Measurements from ENCODE around the gene IGSF21. TPM values are rescaled to one million over a fixed set of nuclear protein-coding genes. Genes with fewer than 3 reads are reported as not detected.
"Not testable (repeated sequence)": the region's sequence is repeated elsewhere in the genome, so short reads cannot be mapped to it uniquely, and the experiment has no call there.

Gene IGSF21
- total and polyA plus RNA-seq, 2 donors (not counting 1 experiment from before 2014, with no cell fraction given): not detected

- CTCF ChIA-PET: no interaction called here
- intact Hi-C loops (cut with micrococcal nuclease): no loop called here
- Histone ChIP-seq H4K20me1 (ENCODE audit: control insufficient read depth, insufficient read depth, low read length, poor library complexity, severe bottlenecking) (no peaks in the 10 kb centered on the region), H3K79me2 (ENCODE audit: control insufficient read depth, insufficient read depth, low read length) (no peaks in the 10 kb centered on the region), H3K4me1 (ENCODE audit: control insufficient read depth in 2 of 2, insufficient read depth in 2 of 2, low read length in 2 of 2) (no peaks in the 10 kb centered on the region), H3K4me3 (ENCODE audit: control extremely low read depth in 1 of 5, extremely low read depth in 1 of 5, insufficient read depth in 1 of 5, low read depth in 2 of 5, low read length in 4 of 5) (no peak overlapping the region), H3K27me3 (replicated peaks in 1 of 4; ENCODE audit: control extremely low read depth in 1 of 4, control insufficient read depth in 3 of 4, insufficient read depth in 4 of 4, low read length in 3 of 4) (no peaks in the 10 kb centered on the region), H3K9me3 (ENCODE audit: control extremely low read depth in 1 of 3, control insufficient read depth in 2 of 3, insufficient read depth in 1 of 3, low read length in 2 of 3) (peaks cover 0 to 23% (median 8%) of the 10 kb centered on the region in 3 donors), H3K4me2 (replicated peaks; ENCODE audit: low read depth, low read length, poor library complexity, severe bottlenecking) (no peak overlapping the region), H3K36me3 (replicated peaks in 1 of 2; ENCODE audit: control extremely low read depth in 1 of 2, control insufficient read depth in 1 of 2, extremely low read depth in 1 of 2, insufficient read depth in 2 of 2, low read length in 1 of 2) (no peaks in the 10 kb centered on the region), H3K9ac (ENCODE audit: low read length) (no peak overlapping the region), H3K27ac (ENCODE audit: low read length in 2 of 2) (no peak overlapping the region), H2AFZ (ENCODE audit: insufficient read depth, low read depth, low read length, poor library complexity, severe bottlenecking) (no peak overlapping the region)
- no peaks in the 10 kb centered on the region for H3K4me1 Mint-ChIP-seq
- H3K27me3 Mint-ChIP-seq: peaks cover 10% of the 10 kb centered on the region
- no peak for DNase-seq
- peaks cover 8% of the 10 kb centered on the region for H3K9me3 Mint-ChIP-seq (ENCODE audit: insufficient read depth)
- H3K4me3 Mint-ChIP-seq: no peak overlapping the region
- no peak for ATAC-seq (ENCODE audit: low read depth)
- POLR2A ChIA-PET: no interaction called here
- H3K27ac Mint-ChIP-seq: no peak overlapping the region
- TF ChIP-seq EZH2 (IDR thresholded peaks at IDR 0.05; ENCODE audit: borderline replicate concordance, insufficient read depth, low read depth, low read length, poor library complexity, severe bottlenecking) (no peak), CTCF (IDR thresholded peaks at IDR 0.05) (no peak)
- WGBS (ENCODE audit: insufficient coverage): 100% methylated on average over 2 of the region's 2 CpGs
Observed at GRCh38 chr1:18414872-18415447, 307.4 kb downstream of the IGSF21 start.

- TF ChIP-seq EZH2 (IDR thresholded peaks at IDR 0.05; ENCODE audit: borderline replicate concordance, insufficient read depth, low read depth, low read length, poor library complexity, severe bottlenecking) (no peak), CTCF (IDR thresholded peaks at IDR 0.05) (no peak)
- ATAC-seq (ENCODE audit: low read depth): no peak
- ChIA-PET CTCF (no interaction called here), POLR2A (no interaction called here)
- no peak overlapping the region for H3K4me3 ChIP-seq (ENCODE audit: control extremely low read depth in 1 of 5, extremely low read depth in 1 of 5, insufficient read depth in 1 of 5, low read depth in 2 of 5, low read length in 4 of 5)
- H3K9ac ChIP-seq (ENCODE audit: low read length): no peak overlapping the region
- no peaks in the 10 kb centered on the region for H3K4me1 ChIP-seq (ENCODE audit: control insufficient read depth in 2 of 2, insufficient read depth in 2 of 2, low read length in 2 of 2)
- H3K79me2 ChIP-seq (ENCODE audit: control insufficient read depth, insufficient read depth, low read length): no peaks in the 10 kb centered on the region
- H3K27me3 Mint-ChIP-seq: peaks cover 10% of the 10 kb centered on the region
- peaks cover 0 to 19% (median 8%) of the 10 kb centered on the region in 3 donors for H3K9me3 ChIP-seq (ENCODE audit: control extremely low read depth in 1 of 3, control insufficient read depth in 2 of 3, insufficient read depth in 1 of 3, low read length in 2 of 3)
- no peak overlapping the region for H3K27ac Mint-ChIP-seq
- no peaks in the 10 kb centered on the region for H3K27me3 ChIP-seq (replicated peaks in 1 of 4; ENCODE audit: control extremely low read depth in 1 of 4, control insufficient read depth in 3 of 4, insufficient read depth in 4 of 4, low read length in 3 of 4)
- H3K4me2 ChIP-seq (replicated peaks; ENCODE audit: low read depth, low read length, poor library complexity, severe bottlenecking): no peak overlapping the region
- no peak overlapping the region for H3K4me3 Mint-ChIP-seq
- H3K4me1 Mint-ChIP-seq: no peaks in the 10 kb centered on the region
- no peak overlapping the region for H2AFZ ChIP-seq (ENCODE audit: insufficient read depth, low read depth, low read length, poor library complexity, severe bottlenecking)
- no peaks in the 10 kb centered on the region for H3K36me3 ChIP-seq (replicated peaks in 1 of 2; ENCODE audit: control extremely low read depth in 1 of 2, control insufficient read depth in 1 of 2, extremely low read depth in 1 of 2, insufficient read depth in 2 of 2, low read length in 1 of 2)
- no peak overlapping the region for H3K27ac ChIP-seq (ENCODE audit: low read length in 2 of 2)
- DNase-seq: no peak
- intact Hi-C loops (cut with micrococcal nuclease): no loop called here
- WGBS (ENCODE audit: insufficient coverage): 78% methylated on average over 1 of the region's 2 CpGs
- no peaks in the 10 kb centered on the region for H4K20me1 ChIP-seq (ENCODE audit: control insufficient read depth, insufficient read depth, low read length, poor library complexity, severe bottlenecking)
- peaks cover 8% of the 10 kb centered on the region for H3K9me3 Mint-ChIP-seq (ENCODE audit: insufficient read depth)
Observed at GRCh38 chr1:18415448-18416027, 307.9 kb downstream of the IGSF21 start.

- DNase-seq; H3K27me3 ChIP-seq (replicated peaks in 1 of 4; ENCODE audit: control extremely low read depth in 1 of 4, control insufficient read depth in 3 of 4, insufficient read depth in 4 of 4, low read length in 3 of 4); H3K4me3 Mint-ChIP-seq; intact Hi-C loops (cut with micrococcal nuclease); H3K36me3 ChIP-seq (replicated peaks in 1 of 2; ENCODE audit: control extremely low read depth in 1 of 2, control insufficient read depth in 1 of 2, extremely low read depth in 1 of 2, insufficient read depth in 2 of 2, low read length in 1 of 2); H4K20me1 ChIP-seq (ENCODE audit: control insufficient read depth, insufficient read depth, low read length, poor library complexity, severe bottlenecking); H3K9ac ChIP-seq (ENCODE audit: low read length); H3K79me2 ChIP-seq (ENCODE audit: control insufficient read depth, insufficient read depth, low read length); H3K4me2 ChIP-seq (replicated peaks; ENCODE audit: low read depth, low read length, poor library complexity, severe bottlenecking); H3K27ac ChIP-seq (ENCODE audit: low read length in 2 of 2); H3K27ac Mint-ChIP-seq; H3K9me3 Mint-ChIP-seq (ENCODE audit: insufficient read depth); H3K4me3 ChIP-seq (ENCODE audit: control extremely low read depth in 1 of 5, extremely low read depth in 1 of 5, insufficient read depth in 1 of 5, low read depth in 2 of 5, low read length in 4 of 5); H2AFZ ChIP-seq (ENCODE audit: insufficient read depth, low read depth, low read length, poor library complexity, severe bottlenecking); H3K4me1 Mint-ChIP-seq; ATAC-seq (ENCODE audit: low read depth); H3K4me1 ChIP-seq (ENCODE audit: control insufficient read depth in 2 of 2, insufficient read depth in 2 of 2, low read length in 2 of 2); POLR2A ChIA-PET; CTCF ChIA-PET: not testable (repeated sequence)
- 100% methylated on average over 1 of the region's 5 CpGs for WGBS (ENCODE audit: insufficient coverage)
- peaks cover 0 to 15% (median 8%) of the 10 kb centered on the region in 3 donors for H3K9me3 ChIP-seq (ENCODE audit: control extremely low read depth in 1 of 3, control insufficient read depth in 2 of 3, insufficient read depth in 1 of 3, low read length in 2 of 3)
- H3K27me3 Mint-ChIP-seq: peaks cover 10% of the 10 kb centered on the region
Observed at GRCh38 chr1:18416126-18416525, 308.5 kb downstream of the IGSF21 start.
